ENCODE results near the gene MICU1.
A peak's percentile ranks its signal among the peaks of the same experiment; 100 is the strongest.

Gene MICU1

GRCh38 chr10:72626444-72626754 lies 520 bp upstream of the MICU1 start:
- FAIRE-seq = no peak

GRCh38 chr10:72625276-72625607 lies 637 bp downstream of the MICU1 start:
- FAIRE-seq = no peak

- FAIRE-seq = no peak
These were observed 3.6 kb downstream of the MICU1 start for GRCh38 chr10:72622271-72622670.

GRCh38 chr10:72616716-72617115 lies 9.2 kb downstream of the MICU1 start:
- no peak for FAIRE-seq

GRCh38 chr10:72615970-72616369 lies 9.9 kb downstream of the MICU1 start:
- no peak for FAIRE-seq

GRCh38 chr10:72612203-72612826 lies 13.6 kb downstream of the MICU1 start:
- FAIRE-seq = no peak

GRCh38 chr10:72611783-72612182 lies 14.1 kb downstream of the MICU1 start:
- no peak for FAIRE-seq

GRCh38 chr10:72610466-72610865 lies 15.4 kb downstream of the MICU1 start:
- FAIRE-seq = no peak

GRCh38 chr10:72605122-72605521 lies 20.8 kb downstream of the MICU1 start:
- no peak for FAIRE-seq

GRCh38 chr10:72601144-72601543 lies 24.7 kb downstream of the MICU1 start:
- FAIRE-seq = no peak

GRCh38 chr10:72598769-72599701 lies 26.8 kb downstream of the MICU1 start:
- no peak for FAIRE-seq

GRCh38 chr10:72597897-72598296 lies 28.0 kb downstream of the MICU1 start:
- no peak for FAIRE-seq

- FAIRE-seq = no peak
These were observed 30.4 kb downstream of the MICU1 start for GRCh38 chr10:72595436-72595835.

GRCh38 chr10:72593963-72594362 lies 31.9 kb downstream of the MICU1 start:
- no peak for FAIRE-seq

- FAIRE-seq = no peak
These were observed 37.6 kb downstream of the MICU1 start for GRCh38 chr10:72588266-72588665.

GRCh38 chr10:72587568-72587967 lies 38.3 kb downstream of the MICU1 start:
- no peak for FAIRE-seq

- FAIRE-seq = no peak
These were observed 51.2 kb downstream of the MICU1 start for GRCh38 chr10:72574636-72575035.

GRCh38 chr10:72573079-72573478 lies 52.8 kb downstream of the MICU1 start:
- FAIRE-seq = no peak

- FAIRE-seq = peak; percentile 25
These were observed 57.8 kb downstream of the MICU1 start for GRCh38 chr10:72567889-72568640.

GRCh38 chr10:72567421-72567820 lies 58.5 kb downstream of the MICU1 start:
- FAIRE-seq = no peak

- no peak for FAIRE-seq
These were observed 61.3 kb downstream of the MICU1 start for GRCh38 chr10:72564596-72564995.

- no peak for FAIRE-seq
These were observed 62.4 kb downstream of the MICU1 start for GRCh38 chr10:72563327-72563932.

- FAIRE-seq = no peak
These were observed 64.1 kb downstream of the MICU1 start for GRCh38 chr10:72561745-72562166.

All from TTC549 (cell line).